Measurements from ENCODE around the gene LGR4. TPM values are rescaled to one million over a fixed set of nuclear protein-coding genes. Genes with fewer than 3 reads are reported as not detected.

LGR4 gene
- total and polyA plus RNA-seq, 2 of the 13 experiments (the other 11 are each of a cell fraction or from before 2014, with no cell fraction given), result 42.1 to 68.7 TPM

GRCh38 chr11:27475622-27476021 lies 3.0 kb upstream of the LGR4 start (continued):
- no peak for TF ChIP-seq ZNF350 (CRISPR knock-in tag; IDR thresholded peaks at IDR 0.05; ENCODE audit: borderline replicate concordance, low read depth)
- no peak for TF ChIP-seq ZNF891 (CRISPR knock-in tag; IDR thresholded peaks at IDR 0.05)
- no peak for TF ChIP-seq KLF11 (CRISPR knock-in tag; IDR thresholded peaks at IDR 0.05)
- TF ChIP-seq DBP (CRISPR knock-in tag; IDR thresholded peaks at IDR 0.05; ENCODE audit: not compliant biosample characterization), result no peak
- TF ChIP-seq EP300 (IDR thresholded peaks at IDR 0.05; ENCODE audit: low read depth in 2 of 2, low read length in 2 of 2), result peak in 1 of 2 experiments; percentile 94; a peak in 2 of 4 replicates
- peak; percentile 75 for TF ChIP-seq EP300 (CRISPR knock-in tag; IDR thresholded peaks at IDR 0.05; ENCODE audit: borderline replicate concordance)
- no peak for TF ChIP-seq ZNF18 (CRISPR knock-in tag; IDR thresholded peaks at IDR 0.05; ENCODE audit: insufficient replicate concordance)
- TF ChIP-seq NFIB (CRISPR knock-in tag; IDR thresholded peaks at IDR 0.05; ENCODE audit: borderline replicate concordance), result no peak
- TF ChIP-seq ATAD3A (CRISPR knock-in tag; IDR thresholded peaks at IDR 0.05), result no peak
- 0 out of 2 replicates have a peak, but pooled peaks have one; percentile 18 for TF ChIP-seq ZFY (CRISPR knock-in tag; IDR thresholded peaks at IDR 0.05)
- TF ChIP-seq ATF6 (CRISPR knock-in tag; conservative IDR thresholded peaks at IDR 0.05), result no peak
- TF ChIP-seq ZNF383 (CRISPR knock-in tag; IDR thresholded peaks at IDR 0.05; ENCODE audit: borderline replicate concordance), result no peak
- no peak for TF ChIP-seq TFDP1 (CRISPR knock-in tag; IDR thresholded peaks at IDR 0.05; ENCODE audit: borderline replicate concordance)
- TF ChIP-seq MLX (CRISPR knock-in tag; IDR thresholded peaks at IDR 0.05), result peak; percentile 49
- no peak for TF ChIP-seq ZNF672 (CRISPR knock-in tag; IDR thresholded peaks at IDR 0.05)
- TF ChIP-seq NFAT5 (CRISPR knock-in tag; IDR thresholded peaks at IDR 0.05), result no peak
- TF ChIP-seq TAF15 (IDR thresholded peaks at IDR 0.05; ENCODE audit: low read depth, low read length, poor library complexity, severe bottlenecking), result no peak

All from HepG2 (cell line).